ENCODE measurements around the gene MAU2.
"Not testable (repeated sequence)": the region's sequence is repeated elsewhere in the genome, so short reads cannot be mapped to it uniquely, and the experiment has no call there.

MAU2 gene

DNA sequence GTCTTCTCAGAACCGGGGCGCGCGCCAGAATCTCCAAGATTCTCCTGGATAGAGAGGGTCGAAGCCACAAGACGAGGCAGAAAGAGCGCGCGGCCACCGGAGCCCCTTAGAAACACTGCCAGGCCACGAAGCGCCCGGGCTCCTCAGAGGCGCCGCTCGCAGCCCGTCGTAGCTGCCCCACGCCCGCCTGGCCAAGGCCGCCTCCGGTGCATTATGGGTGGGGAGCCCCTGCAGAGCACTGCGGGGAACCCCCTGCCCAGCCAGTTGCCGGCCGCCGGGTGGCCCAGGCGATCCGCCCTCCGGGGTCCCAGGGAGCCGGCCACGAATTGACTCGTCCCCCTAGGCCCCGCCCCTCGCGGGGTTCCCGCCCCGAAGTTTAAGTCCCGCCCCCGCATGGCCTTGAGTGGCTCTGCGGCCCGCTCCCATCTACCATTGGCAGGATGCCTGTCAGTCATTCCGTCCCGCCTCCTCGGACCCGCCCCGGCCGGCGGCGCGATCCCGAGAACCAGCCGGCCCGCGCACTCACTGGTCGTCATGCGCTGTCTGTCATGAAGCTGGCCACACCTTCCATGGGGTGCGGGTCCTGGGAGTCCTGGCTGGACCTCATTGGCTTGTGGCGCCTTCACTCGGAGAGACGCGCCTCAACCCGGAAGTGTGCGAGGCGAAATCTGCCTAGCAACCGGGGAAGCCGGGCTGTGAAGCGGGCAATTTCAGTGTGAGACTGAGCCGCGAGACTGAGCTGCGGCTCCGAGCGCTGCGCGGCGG lies 64.7 kb downstream of the MAU2 start:
- DNase-seq (ENCODE audit: low spot score) = peak; percentile 97

DNA sequence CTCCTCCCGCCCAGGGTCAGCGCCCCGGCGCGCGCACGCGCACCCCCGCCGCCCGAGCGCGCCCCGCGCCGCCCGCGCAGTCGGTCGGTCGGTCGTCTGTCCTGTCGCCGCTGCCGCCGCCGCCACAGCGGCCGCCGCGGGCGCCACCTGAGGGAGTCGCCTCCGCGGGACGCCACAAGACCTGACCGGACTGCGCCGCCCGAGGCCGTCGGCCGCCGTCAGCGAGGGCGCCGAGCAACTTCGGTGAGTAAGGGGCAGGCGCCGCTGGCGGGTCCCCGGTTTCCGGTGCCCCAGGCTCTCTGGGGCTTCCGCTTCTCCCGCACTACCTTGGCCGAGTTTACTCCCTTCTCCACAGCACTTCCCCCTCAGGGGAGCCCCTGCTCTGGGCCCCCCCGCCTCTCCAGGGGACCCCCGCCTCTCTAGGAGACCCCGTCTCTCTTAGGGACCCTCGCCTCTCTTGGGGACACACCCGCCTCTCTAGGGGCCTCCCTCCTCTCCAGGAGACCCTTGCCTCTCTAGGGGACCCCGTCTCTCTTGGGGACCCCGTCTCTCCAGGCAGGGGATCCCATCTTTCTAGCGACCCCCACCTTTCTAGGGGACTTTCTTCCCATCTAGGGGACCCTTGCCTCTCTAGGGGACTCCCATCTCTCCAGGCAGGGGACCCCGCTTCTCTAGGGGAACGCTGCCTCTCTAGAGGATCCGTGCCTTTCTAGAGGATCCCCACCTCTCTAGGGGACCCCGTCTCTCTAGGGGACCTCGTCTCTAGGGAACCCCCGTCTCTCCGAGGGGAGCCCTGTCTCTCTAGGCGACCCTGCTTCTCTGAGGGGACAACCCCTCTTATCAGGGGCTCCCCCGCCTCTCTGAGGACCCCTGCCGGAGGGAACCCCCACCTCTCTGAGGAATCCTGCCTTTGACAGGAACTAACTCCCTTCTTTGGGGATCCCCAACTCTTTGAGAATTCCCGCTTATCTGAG lies 65.6 kb downstream of the MAU2 start:
- DNase-seq (ENCODE audit: low spot score) = no peak

DNA sequence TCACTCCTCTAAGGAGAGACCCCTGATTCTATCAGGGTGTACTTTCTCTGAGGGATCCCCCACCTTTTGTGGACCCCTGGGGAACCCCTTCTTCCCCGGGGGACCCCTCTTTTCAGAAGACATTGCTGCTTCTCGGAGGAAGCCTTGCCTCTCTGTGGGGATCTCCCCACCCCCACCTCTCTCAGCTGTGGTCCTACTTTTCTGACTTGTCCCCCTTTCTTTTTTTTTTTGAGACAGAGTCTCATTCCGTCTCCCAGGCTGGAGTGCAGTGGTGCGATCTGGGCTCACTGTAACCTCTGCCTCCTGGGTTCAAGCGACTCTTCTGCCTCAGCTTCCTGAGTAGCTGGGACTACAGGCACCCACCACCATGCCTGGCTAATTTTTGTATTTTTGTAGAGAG lies 66.5 kb downstream of the MAU2 start:
- DNase-seq (ENCODE audit: low spot score) = no peak

DNA sequence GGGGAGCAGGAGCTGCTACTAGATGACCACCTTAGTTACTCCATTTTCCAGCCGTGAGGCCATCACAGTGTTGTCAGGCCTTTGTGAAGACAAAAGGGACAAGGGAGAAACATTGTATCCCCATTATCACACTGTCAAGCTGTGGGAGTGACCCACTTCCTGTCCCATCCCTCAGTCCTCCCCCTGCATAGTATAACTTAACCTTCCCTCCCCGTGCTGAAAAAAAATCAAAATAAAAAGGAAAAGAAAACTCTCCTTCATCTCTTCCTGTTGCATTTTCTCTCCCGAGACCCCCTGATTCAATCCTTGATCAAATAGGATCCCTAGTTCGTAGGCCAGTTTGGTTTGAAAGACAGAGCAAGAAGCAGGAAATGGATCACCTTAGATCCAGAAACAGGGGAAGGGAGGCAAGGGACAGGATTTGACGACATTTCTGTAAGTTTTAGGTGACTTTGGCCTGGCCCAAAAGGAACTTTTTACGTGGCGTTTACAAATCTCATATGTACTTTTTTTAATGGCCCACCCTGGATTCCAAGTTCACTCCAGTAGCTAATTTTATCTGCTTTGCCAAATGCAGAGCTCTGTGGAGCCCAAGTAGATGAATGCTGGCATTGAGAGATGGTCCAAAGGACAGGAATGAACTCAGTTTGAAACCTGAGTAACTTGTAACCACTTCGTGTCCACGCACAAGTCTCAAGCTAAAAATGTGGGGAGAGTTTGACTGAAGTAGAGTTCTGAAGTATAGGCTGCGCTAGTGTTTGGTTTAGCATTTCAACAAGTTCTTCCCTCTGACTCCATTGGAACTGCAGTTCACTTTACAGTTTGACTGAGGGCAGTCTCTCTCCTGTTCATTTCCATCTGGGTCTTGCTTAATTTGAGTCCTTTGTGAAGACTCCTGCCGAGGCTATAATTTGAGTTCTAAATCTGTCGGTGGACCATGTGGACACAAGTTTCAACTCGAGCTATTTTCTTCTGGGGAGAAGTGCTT lies 68.2 kb downstream of the MAU2 start:
- no peak for DNase-seq (ENCODE audit: low spot score)

DNA sequence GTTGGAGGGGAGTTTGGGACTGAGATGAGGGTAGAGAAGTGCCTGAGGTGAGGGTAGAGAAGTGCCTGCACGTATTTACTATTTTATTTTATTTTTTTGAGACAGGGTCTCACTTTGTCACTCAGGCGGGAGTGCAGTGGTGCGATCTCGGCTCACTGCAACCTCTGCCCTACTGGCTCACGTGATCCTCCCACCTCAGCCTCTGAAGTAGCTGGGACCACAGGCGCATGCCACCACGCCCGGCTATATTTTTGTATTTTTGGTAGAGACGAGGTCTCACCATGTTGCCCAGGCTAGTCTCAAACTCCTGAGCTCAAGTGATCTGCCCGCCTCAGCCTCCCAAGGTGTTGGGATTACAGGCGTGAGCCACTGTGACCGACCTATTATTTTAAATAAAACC lies 69.1 kb downstream of the MAU2 start:
- DNase-seq (ENCODE audit: low spot score) = not testable (repeated sequence)

DNA sequence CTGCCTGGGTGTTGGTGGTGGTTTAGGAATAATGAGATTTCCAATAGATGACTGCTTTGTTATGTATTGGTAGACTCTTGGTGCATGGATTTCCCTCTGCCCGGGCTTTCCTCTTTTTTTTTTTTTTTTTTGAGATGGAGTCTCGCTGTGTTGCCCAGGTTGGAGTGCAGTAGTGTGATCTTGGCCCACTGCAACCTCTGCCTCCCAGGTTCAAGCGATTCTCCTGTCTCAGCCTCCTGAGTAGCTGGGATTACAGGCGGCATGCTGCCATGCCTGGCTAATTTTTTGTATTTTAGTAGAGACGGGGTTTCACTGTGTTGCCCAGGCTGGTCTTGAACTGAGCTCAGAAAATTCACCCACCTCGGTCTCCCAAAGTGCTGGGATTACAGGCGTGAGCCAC lies 73.7 kb downstream of the MAU2 start:
- DNase-seq (ENCODE audit: low spot score) = not testable (repeated sequence)

DNA sequence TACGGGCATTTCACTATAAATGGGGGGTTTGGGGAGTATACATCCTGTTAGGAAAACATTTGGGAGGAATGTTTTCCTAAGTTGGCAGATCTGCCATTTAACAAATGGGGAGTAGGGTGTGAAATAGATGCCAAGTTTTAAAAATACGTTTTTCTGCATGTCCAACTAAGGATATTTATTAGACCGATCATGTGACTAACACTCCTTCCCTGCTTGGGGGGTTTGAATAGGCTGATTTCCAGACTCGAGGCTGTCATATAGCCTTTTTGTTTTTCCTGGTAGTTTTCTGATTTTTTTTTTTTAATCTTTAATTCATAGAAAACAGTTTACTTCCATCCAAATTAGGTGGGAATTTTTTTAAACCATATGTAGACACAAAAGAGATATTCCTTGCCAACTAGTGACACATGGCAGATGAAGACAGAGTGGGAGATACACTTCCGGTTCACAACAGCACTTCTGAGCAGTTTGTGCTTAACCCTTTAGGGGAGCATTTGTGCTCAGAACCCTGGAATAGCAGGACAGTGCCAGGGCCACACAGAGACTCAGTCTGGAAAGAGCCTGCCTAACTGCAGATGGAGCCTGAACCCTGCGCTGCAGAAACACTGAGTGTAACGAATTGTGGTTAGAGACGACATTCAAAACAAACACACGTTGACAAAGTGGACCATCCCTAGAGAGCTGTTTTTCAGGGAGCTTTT lies 79.3 kb downstream of the MAU2 start:
- DNase-seq (ENCODE audit: low spot score) = no peak

DNA sequence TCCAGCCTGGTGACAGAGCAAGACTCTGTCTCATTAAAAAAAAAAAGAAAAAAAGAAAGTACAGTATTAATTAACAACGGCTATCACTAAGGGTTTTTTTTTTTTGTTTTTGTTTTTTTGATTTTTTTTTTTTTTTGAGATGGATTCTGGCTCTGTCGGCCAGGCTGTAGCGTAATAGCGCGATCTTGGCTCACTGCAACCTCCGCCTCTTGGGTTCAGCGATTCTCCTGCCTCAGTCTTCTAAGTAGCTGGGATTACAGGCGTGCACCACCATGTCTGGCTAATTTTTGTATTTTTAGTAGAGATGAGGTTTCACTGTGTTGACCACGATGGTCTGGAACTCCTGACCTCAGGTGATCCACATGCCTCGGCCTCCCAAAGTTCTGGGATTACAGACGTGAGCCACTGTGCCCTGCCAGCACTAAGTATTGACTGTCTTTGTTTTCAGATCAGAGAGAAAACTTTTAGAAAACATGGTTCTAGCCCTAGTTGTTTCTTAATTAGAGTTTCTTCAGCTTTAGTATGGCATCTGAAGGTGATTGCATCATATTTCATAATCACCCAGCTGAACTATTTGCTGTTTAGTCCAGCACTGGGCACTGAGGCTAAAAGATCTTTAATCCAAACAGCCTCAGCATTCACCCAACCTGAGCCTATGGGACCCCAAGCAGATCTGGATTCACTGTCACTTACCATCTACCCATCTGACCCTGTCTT lies 82.2 kb downstream of the MAU2 start:
- DNase-seq (ENCODE audit: low spot score) = no peak

DNA sequence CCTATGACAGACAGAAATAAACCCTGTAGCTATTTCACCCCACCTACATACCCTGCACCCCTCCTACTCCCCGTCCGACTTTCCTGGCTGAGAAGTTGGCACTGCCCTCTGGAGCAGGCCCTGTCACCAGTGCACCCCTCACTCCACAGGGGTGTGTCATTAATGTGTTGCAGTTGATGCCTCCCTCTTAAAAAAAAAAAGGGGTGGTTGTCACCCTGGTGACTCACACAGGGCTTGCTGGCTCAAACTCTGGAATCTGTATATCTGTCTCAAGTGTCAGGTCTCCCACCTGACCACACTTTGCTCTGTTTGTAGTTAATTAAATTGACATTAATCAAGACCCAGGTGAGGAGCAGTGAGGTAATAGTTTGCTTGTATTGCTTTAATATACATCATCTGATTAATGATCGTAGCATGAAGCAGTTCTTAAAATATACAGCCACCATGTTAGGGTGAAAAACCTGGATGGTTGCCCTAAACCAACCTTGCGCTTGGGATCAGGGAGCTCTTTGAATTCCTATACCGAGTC lies 82.8 kb downstream of the MAU2 start:
- DNase-seq (ENCODE audit: low spot score) = peak; percentile 57

DNA sequence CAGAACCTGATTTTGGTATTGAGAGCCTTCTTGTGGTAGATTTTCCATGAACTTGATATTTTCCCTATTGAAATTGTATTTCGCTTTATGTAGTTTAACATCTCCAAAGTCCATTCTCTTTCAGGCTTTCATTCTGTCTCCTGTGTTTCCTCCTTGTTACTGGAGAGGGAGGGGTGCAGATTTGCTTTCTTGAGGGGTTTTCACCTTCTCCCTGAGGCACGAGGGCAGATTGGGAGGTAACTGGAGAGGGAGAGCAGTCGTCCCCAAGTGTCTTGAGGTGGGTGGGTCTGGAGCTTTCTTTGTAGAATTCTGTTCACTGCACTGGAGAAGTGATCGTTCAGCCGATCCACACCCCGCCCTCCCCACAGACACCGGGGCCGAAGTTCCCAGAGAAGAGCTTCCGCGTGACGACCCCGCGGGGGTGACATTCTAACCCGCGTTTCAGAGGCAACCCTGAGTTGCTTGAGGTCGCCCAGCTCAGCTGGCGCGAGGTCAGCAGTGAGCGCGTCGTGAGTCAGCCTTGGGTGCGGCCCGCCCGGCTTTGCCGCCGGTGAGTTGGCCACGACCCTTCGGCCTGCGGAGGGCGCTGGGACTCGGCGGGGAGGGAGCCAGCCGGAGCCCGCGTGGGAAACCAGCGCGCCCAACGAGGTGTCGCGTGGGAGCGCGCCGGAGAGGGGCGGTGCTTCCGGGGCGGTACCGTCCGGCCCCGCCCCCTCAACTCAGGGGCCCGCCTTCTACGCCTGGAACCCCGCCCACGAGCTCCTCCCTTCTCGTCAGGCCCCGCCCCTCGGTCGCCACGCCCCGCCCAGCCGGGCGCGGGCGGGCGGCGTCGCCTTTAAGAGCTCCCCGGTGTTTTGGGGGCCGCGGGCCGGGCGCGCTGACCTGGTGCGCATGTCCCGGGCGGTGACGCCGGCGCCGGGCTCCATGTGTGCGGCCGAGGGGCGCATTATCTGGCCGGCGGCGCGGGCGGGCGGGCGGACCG lies 84.5 kb downstream of the MAU2 start, which contains the start of gene GATAD2A:
Gene GATAD2A, plus strand, starts transcription at position 797 of the 982 bp plus-strand sequence. CDS start 59,671 bp downstream, outside the sequence.
- peak; percentile 95 for DNase-seq (ENCODE audit: low spot score)

DNA sequence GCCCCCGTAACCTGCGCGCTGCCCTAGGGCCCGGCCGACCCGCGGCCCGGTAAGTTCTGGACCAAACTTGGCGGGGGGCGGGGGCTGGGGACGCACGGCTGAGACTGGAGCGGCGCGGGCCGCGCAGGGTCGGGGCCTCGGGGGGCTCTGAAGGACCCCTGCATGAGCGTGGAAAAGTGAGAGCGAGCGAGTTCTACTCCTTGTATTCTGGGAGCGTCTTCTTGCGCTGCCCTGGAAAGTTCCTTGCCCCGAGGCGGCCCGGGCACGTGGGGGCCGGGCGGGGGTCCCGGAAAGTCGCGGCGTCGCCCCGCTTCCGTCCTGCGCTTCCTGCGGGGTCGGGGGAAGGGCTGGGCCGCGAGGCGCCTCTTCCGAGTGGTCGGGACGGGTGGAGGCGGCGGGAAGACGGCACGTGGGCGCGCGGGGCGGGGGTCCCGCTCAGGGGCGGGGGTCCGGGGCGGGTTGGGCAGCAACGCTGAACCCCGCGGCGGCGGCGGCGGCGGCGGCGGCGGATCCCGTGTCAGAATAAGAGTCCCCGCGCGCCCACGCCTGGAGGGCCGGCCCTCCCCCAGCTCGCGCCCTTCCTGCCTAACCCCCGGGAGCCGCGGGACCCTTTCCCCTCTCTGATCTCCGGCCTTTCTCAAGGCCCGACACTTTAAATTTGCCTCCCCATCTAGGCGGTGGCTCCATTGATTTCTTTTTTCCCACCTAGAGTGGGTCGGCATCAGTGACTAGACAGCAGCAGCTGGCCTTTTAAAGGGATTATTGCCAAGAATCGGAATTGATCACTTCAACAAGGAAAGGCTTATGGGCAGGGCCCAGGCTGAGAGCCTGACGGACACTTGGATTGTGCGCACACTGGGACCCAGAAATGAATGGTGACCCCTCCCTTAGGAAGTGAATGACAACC lies 85.6 kb downstream of the MAU2 start:
- DNase-seq (ENCODE audit: low spot score) = peak; percentile 55

DNA sequence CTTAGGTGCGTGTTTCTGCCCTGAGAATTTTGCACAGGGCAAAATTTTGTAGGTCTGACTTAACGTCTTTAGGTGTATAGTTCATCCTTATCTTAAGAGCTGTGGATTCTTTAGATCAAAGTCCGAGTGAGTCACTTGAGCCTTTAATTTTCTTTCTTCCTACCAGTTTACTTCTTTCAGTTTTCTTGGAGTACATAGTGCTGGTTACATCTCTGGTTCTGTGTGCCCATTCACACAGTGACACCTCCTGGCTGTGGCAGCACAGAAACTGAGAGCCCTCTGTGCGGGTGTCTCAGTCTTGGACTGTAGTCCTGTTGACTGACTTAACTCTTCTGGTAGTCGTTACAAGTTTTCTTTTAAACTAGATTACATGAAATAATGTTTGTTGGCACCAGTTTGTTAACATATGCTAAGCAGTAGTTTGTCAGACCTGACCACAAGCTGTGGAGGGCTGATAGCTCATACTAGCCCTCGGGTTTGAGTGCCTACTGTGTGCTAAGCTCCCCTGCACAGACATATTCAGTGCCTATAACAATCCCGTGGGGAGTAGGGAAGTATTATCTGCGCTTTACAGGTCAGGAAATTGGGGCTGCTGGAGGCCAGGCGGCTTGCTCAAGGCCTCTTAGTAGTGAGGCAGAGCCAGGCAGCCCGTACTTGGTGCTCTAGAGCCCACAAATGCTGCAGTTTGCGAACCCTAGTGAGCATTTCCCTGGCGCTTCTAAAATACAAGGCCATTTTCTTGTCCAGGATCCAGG lies 86.4 kb downstream of the MAU2 start:
- no peak for DNase-seq (ENCODE audit: low spot score)

DNA sequence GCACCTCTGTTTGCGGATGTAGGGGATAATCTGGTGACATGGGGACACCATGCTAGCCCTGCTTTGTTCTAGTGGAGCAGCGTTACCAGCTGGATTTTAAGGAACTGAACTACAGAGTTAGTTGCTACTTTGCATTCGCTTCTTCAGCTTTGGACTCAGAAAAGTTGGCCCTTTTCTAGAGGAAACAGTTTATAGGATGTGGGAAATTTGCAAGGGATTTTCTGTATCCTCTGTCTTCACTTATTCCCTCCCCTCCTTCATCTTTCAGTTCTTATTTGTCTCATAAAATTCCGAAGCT lies 87.0 kb downstream of the MAU2 start:
- DNase-seq (ENCODE audit: low spot score) = no peak
